Kidney epithelial cell (primary cell): Measurements from ENCODE around the gene PDIA5. TPM values are rescaled to one million over a fixed set of nuclear protein-coding genes. Genes with fewer than 3 reads are reported as not detected.
A peak's percentile ranks its signal among the peaks of the same experiment; 100 is the strongest.

Experiments used
- DNase-seq: peaks from one replicate; pipeline ENCODE4 v3.0.0-alpha.2; 2010; ENCODE audit warnings: low read depth
- H3K27me3 ChIP-seq: 2 replicates; pipeline ENCODE4 v1.6.0; 2011; ENCODE audit warnings: low read length; ENCODE audit not compliant: control insufficient read depth, insufficient read depth
- H3K36me3 ChIP-seq: 2 replicates; pipeline ENCODE4 v1.5.1; 2011; ENCODE audit warnings: low read length; ENCODE audit not compliant: control insufficient read depth, insufficient read depth
- H3K4me3 ChIP-seq: 2 replicates; pipeline ENCODE4 v1.5.1; 2011; ENCODE audit warnings: low read depth, mild to moderate bottlenecking, control low read depth, low read length
- CTCF ChIP-seq: IDR thresholded peaks from 2 replicates; pipeline ENCODE4 v1.5.1; 2011; ENCODE audit warnings: mild to moderate bottlenecking, moderate library complexity, low read length, control low read depth, inconsistent platforms; ENCODE audit not compliant: insufficient read depth, poor library complexity, severe bottlenecking
- total RNA-seq: library from RNA; depleted of rRNA; stranded (reverse); fragments of >200 nt; gene quantifications from 2 replicates; pipeline ENCODE4 v1.2.3, GENCODE V29; 2015

The PDIA5 gene
- total RNA-seq, 1 donor from 2014 or later, result 18.8 TPM

- no peak for TF ChIP-seq CTCF
- no peaks in the 10 kb centered on the region for H3K36me3 ChIP-seq
- no peaks in the 10 kb centered on the region for H3K27me3 ChIP-seq
- H3K4me3 ChIP-seq, result no peak overlapping the region
- DNase-seq, result no peak
These were observed 101.8 kb downstream of the PDIA5 start for GRCh38 chr3:123168605-123169004.

GRCh38 chr3:123169492-123169929, 102.7 kb downstream of the PDIA5 start:
- DNase-seq, result peak; percentile 41
- no peak for TF ChIP-seq CTCF
- H3K36me3 ChIP-seq, result no peaks in the 10 kb centered on the region
- no peaks in the 10 kb centered on the region for H3K27me3 ChIP-seq
- H3K4me3 ChIP-seq, result no peak overlapping the region

GRCh38 chr3:123169930-123170329, 103.1 kb downstream of the PDIA5 start:
- no peaks in the 10 kb centered on the region for H3K36me3 ChIP-seq
- H3K4me3 ChIP-seq, result no peak overlapping the region
- no peak for DNase-seq
- H3K27me3 ChIP-seq, result no peaks in the 10 kb centered on the region
- TF ChIP-seq CTCF, result no peak

GRCh38 chr3:123180791-123181190, 114.0 kb downstream of the PDIA5 start:
- Histone ChIP-seq H3K27me3 (no peaks in the 10 kb centered on the region), H3K4me3 (no peak overlapping the region), H3K36me3 (no peaks in the 10 kb centered on the region)
- no peak for DNase-seq
- no peak for TF ChIP-seq CTCF

GRCh38 chr3:123186695-123187094, 119.9 kb downstream of the PDIA5 start:
- no peaks in the 10 kb centered on the region for H3K27me3 ChIP-seq
- no peak for DNase-seq
- TF ChIP-seq CTCF, result no peak
- H3K36me3 ChIP-seq, result no peaks in the 10 kb centered on the region
- H3K4me3 ChIP-seq, result no peak overlapping the region

GRCh38 chr3:123188058-123188457, 121.2 kb downstream of the PDIA5 start:
- no peak for DNase-seq
- H3K36me3 ChIP-seq, result no peaks in the 10 kb centered on the region
- no peaks in the 10 kb centered on the region for H3K27me3 ChIP-seq
- H3K4me3 ChIP-seq, result no peak overlapping the region
- TF ChIP-seq CTCF, result no peak
